HG02623 (cell line): ENCODE data around the gene HCAR2.
"Not testable (repeated sequence)": the region's sequence is repeated elsewhere in the genome, so short reads cannot be mapped to it uniquely, and the experiment has no call there.

Source experiments
- ATAC-seq: cut with Tn5 transposase; IDR thresholded peaks from one replicate; pipeline ENCODE4 v1.9.1; 2021; ENCODE audit warnings: moderate library complexity; ENCODE audit not compliant: unreplicated experiment

The HCAR2 gene

GRCh38 chr12:122716658-122717057, 13.5 kb upstream of the HCAR2 start, which contains the start of gene HCAR3:
Gene HCAR3 (minus strand): TSS chr12:122716811. CDS start chr12:122716737, 74 bp downstream.
- ATAC-seq, result not testable (repeated sequence)

DNA sequence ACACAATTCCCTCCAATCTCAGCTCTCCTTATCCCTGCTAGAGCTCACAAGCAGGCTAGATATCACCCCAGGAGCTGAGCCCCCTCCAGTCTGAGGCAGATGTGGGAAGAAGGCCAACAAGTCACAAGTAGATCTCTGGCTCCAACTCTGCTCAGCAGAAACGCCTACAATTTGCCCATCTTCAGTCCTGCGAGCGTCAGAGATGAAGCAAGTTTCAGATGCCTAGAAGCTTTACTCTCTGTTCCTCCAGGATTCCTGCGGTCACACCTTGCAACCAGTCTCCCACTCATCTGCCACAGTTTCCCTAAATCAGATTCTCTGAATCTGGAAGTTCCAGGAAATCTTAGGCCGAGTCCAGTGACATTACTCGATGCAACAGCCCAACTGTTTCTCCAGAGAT, 12.1 kb upstream of the HCAR2 start:
- not testable (repeated sequence) for ATAC-seq

DNA sequence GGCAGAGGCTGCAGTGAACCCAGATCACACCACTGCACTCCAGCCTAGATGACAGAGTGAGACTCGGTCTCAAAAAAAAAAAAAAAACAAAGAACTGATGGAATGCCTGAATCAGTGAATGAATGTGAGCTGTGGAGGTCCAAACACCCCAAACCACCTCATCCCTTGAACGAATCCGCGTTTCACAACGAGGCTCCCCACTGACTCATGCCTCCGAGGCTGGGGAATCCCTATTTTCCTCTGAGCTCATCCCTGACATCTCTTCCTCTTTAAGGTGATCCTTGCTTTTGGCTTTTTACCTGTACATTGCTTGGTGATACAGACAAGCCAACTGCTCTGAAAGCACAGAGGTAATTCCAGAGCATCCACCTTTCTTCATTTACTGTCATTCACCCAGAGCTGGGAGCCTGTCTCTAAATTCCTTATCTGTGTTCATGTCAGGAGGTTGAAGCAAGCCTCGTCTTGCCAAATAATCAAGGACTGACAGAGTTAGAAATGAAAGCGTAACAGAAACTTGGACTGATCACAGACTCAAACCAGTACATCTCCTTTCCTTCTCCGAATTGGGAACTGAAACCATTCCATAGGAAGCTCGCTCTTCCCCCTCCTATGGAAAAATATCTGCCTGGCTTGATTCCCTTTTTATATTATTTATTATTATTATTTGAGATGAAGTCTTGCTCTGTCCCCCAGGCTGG, 10.5 kb upstream of the HCAR2 start:
- ATAC-seq, result not testable (repeated sequence)

- ATAC-seq, result not testable (repeated sequence)
Measured at GRCh38 chr12:122711266-122711665, 8.1 kb upstream of the HCAR2 start.

GRCh38 chr12:122710341-122710740, 7.2 kb upstream of the HCAR2 start:
- ATAC-seq, result not testable (repeated sequence)

DNA sequence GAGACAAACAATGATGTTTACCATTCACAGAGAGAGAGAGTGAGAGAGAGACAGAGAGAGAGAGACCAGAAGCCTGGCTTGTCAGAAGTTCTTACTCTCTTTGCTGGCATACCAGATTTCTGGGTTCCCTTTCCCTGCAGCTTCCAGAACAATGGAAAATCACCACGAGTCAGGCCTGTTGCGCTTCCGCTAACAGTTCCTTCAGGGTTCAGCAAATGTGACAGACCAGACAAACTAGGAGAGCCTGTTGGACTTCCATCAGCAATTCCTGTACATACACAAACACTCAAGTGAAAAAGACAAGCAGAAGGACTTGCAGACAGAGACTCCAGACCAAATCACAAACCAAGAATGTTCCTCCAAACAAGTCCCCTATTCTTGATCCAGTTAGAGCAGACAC, 6.1 kb upstream of the HCAR2 start:
- not testable (repeated sequence) for ATAC-seq

DNA sequence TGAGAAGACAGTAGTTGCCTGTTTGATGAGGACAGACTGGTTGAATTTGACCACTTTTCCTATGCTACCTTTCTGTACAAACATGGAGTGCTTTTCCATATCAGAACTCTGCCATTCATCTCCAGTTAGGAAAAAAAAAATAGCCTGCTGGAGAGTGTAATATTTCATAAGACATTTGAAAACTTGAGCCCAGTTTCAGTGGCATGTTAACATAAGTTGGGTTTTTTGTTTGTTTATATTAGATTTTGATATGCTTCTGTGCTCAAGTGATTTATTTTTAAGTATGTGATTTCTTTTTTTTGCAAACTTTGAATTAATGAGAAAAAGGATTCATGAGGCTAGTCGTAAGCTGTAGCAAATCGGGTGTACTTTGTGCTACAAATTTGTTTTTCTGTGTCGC, 684 bp upstream of the HCAR2 start:
- ATAC-seq, result not testable (repeated sequence)

- not testable (repeated sequence) for ATAC-seq
Measured at GRCh38 chr12:122701481-122701880, 1.7 kb downstream of the HCAR2 start.

- ATAC-seq, result not testable (repeated sequence)
Measured at GRCh38 chr12:122700038-122700710, 3.0 kb downstream of the HCAR2 start.

GRCh38 chr12:122696922-122697321, 6.2 kb downstream of the HCAR2 start:
- ATAC-seq, result not testable (repeated sequence)

DNA sequence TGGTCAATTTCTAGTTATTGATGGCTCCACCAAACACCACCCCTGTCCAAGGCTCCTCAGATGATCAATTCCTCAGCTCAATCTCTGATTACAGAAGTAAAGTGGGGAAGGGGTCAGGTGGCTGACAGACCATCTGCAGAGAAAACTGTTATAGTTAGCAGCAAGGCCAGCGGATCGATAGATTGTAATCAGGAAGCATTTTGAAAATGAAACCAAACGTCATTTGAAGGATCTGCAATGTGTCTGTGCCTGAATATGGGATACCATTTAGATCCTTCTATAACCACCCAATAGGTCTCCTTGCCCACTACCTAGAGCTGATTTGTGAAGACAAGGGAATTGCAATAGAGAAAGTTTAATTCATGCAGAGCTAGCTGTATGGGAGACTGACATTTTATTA, 11.6 kb downstream of the HCAR2 start:
- no peak for ATAC-seq

DNA sequence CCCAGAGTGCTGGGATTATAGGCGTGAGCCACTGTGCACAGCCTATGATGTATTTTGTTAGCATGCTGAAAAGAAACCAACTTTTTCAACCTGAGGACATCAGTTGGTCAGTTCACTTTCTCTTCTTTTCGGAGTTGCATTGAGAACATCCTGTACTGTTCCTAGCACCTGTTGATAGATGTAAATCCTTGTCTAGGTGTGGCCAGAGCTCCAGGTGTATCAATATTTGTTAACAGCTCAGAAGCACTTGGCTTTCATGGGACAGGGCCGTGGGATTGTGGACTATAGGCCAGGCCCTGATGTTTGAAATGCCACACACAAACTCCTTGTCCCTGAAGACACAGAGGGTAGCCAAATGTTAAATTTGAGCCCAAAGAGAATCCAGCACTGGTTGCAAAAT, 14.9 kb downstream of the HCAR2 start:
- no peak for ATAC-seq

DNA sequence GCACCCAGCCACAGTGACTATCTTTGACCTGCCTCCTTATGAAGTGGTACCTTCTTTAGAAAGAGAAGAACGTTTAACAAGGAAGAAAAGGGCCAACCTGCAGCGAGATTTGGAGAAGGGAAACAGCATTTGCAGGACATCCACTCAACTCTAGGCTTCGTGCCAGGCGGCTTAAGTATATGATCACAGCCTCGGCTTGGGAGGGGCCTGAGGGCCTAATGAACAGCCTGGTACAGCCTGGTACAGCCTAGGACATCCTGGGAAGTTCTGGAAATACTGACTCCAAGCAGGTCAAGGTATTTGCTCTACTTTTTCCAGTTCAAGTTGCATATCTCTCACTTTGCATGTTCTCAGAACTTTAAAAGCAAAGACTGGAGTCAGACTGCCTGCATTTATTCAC, 16.1 kb downstream of the HCAR2 start:
- ATAC-seq, result no peak

GRCh38 chr12:122686538-122686937, 16.6 kb downstream of the HCAR2 start:
- ATAC-seq, result no peak

DNA sequence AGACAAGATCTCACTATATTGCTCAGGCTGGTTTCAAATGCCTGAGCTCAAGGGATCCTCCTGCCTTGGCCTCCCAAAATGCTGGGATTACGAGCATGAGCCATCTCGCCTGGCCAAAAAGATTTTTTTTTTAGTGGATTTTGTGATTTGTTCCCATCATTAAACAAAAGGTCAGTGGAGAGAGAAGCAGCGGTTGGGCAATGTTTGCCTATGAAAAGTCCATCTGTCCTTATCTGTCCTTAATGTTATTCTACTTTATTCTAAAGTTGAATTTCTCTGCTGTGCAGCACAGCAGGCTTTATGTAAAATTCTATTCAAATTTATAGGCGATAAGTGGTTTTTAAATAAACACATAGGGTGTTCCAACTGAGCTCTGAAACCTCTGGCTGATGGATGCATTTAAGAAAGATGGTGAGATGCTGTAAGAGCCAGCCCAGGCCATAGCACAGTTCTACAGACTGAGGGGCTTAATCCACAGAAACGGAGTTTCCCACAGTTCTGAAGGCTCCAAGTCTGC, 18.8 kb downstream of the HCAR2 start:
- no peak for ATAC-seq

- ATAC-seq, result no peak
Measured at GRCh38 chr12:122681814-122682213, 21.3 kb downstream of the HCAR2 start.

- ATAC-seq, result not testable (repeated sequence)
Measured at GRCh38 chr12:122680989-122681388, 22.2 kb downstream of the HCAR2 start.

- not testable (repeated sequence) for ATAC-seq
Measured at GRCh38 chr12:122676781-122677180, 26.4 kb downstream of the HCAR2 start.

DNA sequence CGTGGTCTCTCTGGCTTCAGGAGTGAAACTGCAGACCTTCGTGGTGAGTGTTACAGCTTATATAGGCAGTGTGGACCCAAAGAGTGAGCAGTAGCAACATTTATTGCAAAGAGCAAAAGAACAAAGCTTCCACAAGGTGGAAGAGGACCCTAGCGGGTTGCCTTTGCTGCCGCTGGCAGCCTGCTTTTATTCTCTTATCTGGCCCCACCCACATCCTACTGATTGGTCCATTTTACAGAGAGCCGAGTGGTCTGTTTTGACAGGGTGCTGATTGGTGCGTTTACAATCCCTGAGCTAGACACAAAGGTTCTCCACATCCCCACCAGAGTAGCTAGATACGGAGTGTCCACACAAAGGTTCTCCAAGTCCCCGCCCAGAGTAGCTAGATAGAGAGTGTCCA, 27.1 kb downstream of the HCAR2 start:
- not testable (repeated sequence) for ATAC-seq

DNA sequence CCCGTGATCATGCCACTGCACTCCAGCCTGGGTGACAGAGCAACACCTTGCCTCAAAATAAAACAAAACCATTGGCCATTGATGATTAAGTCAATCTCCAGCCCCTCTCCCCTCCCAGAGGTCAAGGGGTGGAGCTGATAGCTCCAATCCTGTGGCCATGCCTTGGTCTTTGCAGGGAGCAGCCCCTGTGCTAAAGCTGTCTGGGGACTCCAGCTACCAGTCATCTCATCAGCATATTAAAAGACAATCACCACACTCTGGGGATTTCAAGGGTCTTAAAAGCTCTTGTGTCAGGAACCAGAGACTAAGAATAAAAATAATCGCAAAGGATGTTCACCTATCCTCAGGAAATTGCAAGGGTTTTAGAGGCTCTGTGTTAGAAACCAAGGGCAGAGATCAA, 30.6 kb downstream of the HCAR2 start:
- no peak for ATAC-seq

DNA sequence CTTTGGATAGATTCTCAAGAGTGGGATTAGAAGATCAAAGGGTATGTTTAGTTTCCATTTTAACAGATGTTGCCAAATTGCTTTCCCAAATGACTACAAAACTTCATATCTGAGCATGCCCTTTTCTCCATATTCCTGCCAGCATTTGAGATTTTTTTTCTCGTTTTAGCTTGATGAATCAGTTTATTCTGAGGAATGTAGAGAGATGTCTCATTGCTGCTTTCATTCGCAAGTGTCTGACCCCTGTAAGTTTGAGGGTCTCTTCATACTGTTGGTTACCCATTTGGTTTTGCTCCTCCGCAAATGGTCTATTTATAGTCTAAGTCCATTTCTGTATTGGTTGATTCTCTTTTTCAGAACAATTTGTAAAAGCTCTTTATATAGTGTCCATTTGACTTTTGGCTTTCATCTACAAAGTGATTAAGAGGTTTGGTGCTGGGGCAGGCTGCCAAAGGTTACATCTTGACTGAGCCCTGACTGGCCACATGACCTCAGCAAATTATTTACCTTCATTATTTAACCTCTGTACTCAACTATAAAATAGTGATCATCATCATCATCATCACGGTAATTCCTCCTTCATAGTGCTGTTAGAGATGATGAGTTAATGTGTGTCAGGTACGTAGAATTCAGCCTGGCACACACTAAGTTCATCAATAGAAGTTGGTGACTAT, 33.6 kb downstream of the HCAR2 start:
- ATAC-seq, result no peak

GRCh38 chr12:122668268-122668667, 34.9 kb downstream of the HCAR2 start:
- ATAC-seq, result no peak
